Endothelial cell (in vitro differentiated cells): Measurements from ENCODE around the gene PHF13. TPM values are rescaled to one million over a fixed set of nuclear protein-coding genes. Genes with fewer than 3 reads are reported as not detected.
A peak's percentile ranks its signal among the peaks of the same experiment; 100 is the strongest.

Source experiments
- DNase-seq: peaks from one replicate; pipeline ENCODE4 v3.0.0; 2021; ENCODE audit warnings: low spot score
- H3K27ac Mint-ChIP-seq: one replicate; pipeline ENCODE4 v1.8.0; 2021; ENCODE audit warnings: mixed read lengths, inconsistent platforms; ENCODE audit not compliant: unreplicated experiment
- H3K27me3 Mint-ChIP-seq: one replicate; pipeline ENCODE4 v1.8.0; 2021; ENCODE audit warnings: mild to moderate bottlenecking, moderate library complexity, mixed read lengths, inconsistent platforms; ENCODE audit not compliant: unreplicated experiment
- H3K36me3 Mint-ChIP-seq: one replicate; pipeline ENCODE4 v1.8.0; 2021; ENCODE audit warnings: mild to moderate bottlenecking, low read depth, mixed read lengths, inconsistent platforms; ENCODE audit not compliant: unreplicated experiment
- H3K4me1 Mint-ChIP-seq: one replicate; pipeline ENCODE4 v1.8.0; 2021; ENCODE audit warnings: mild to moderate bottlenecking, mixed read lengths, inconsistent platforms; ENCODE audit not compliant: unreplicated experiment
- H3K4me3 Mint-ChIP-seq: one replicate; pipeline ENCODE4 v1.8.0; 2021; ENCODE audit warnings: mild to moderate bottlenecking, mixed read lengths, inconsistent platforms; ENCODE audit not compliant: unreplicated experiment
- H3K9me3 Mint-ChIP-seq: one replicate; pipeline ENCODE4 v1.8.0; 2021; ENCODE audit warnings: mixed read lengths, inconsistent platforms; ENCODE audit not compliant: unreplicated experiment
- CTCF ChIP-seq: fragments of 200-600 bp; sonication (generic); IDR thresholded peaks from one replicate; pipeline ENCODE4 v1.5.0; 2021; ENCODE audit warnings: antibody characterized with exemption; ENCODE audit not compliant: unreplicated experiment
- total RNA-seq: library from RNA; stranded (reverse); fragmentation: NEBNext Ultra II Directional; extraction: Animal tissue kit (Norgen Biotek cat#: 25700); gene quantifications from one replicate; pipeline ENCODE4 v1.2.1, GENCODE V29; 2021; ENCODE audit not compliant: unreplicated experiment

PHF13 gene
- total RNA-seq, 1 donor from 2014 or later: 21.6 TPM

GRCh38 chr1:6622396-6623152 is 9.0 kb downstream of the PHF13 start:
- Mint-ChIP-seq H3K36me3 (peaks cover 20% of the 10 kb centered on the region), H3K27me3 (peaks cover 5% of the 10 kb centered on the region), H3K9me3 (no peaks in the 10 kb centered on the region), H3K4me3 (peak overlapping the region; percentile 21), H3K27ac (peak overlapping the region; percentile 17), H3K4me1 (no peaks in the 10 kb centered on the region)
- no peak for TF ChIP-seq CTCF
- no peak for DNase-seq

- Mint-ChIP-seq H3K4me3 (peak overlapping the region; percentile 62), H3K27ac (no peak overlapping the region), H3K4me1 (no peaks in the 10 kb centered on the region), H3K36me3 (peaks cover 25% of the 10 kb centered on the region), H3K9me3 (no peaks in the 10 kb centered on the region), H3K27me3 (peaks cover 5% of the 10 kb centered on the region)
- TF ChIP-seq CTCF: no peak
- DNase-seq: no peak
Observed at GRCh38 chr1:6623269-6623965, 9.9 kb downstream of the PHF13 start.

- H3K27me3 Mint-ChIP-seq: peaks cover 5% of the 10 kb centered on the region
- peaks cover 31% of the 10 kb centered on the region for H3K36me3 Mint-ChIP-seq
- H3K27ac Mint-ChIP-seq: peak within 1 kb of the TSS; percentile 80
- H3K4me3 Mint-ChIP-seq: peak within 1 kb of the TSS; percentile 95
- H3K4me1 Mint-ChIP-seq: peaks cover 4% of the 10 kb centered on the region
- H3K9me3 Mint-ChIP-seq: no peaks in the 10 kb centered on the region
- DNase-seq: peak; percentile 89
- no peak for TF ChIP-seq CTCF
Observed at GRCh38 chr1:6624710-6625583, 11.4 kb downstream of the PHF13 start, which contains the start of gene THAP3. THAP3 (plus strand) TSS chr1:6624868; CDS start chr1:6625219, 351 bp downstream.

- TF ChIP-seq CTCF: no peak
- DNase-seq: no peak
- H3K4me1 Mint-ChIP-seq: peaks cover 4% of the 10 kb centered on the region
- no peaks in the 10 kb centered on the region for H3K9me3 Mint-ChIP-seq
- H3K27me3 Mint-ChIP-seq: peaks cover 3% of the 10 kb centered on the region
- H3K27ac Mint-ChIP-seq: no peak overlapping the region
- H3K36me3 Mint-ChIP-seq: peaks cover 29% of the 10 kb centered on the region
- H3K4me3 Mint-ChIP-seq: peak overlapping the region; percentile 95
Observed at GRCh38 chr1:6625584-6626149, 12.1 kb downstream of the PHF13 start.
